Lower lobe of right lung (tissue), 2 donors: ENCODE results near the gene KIAA1614. TPM values are rescaled to one million over a fixed set of nuclear protein-coding genes. Genes with fewer than 3 reads are reported as not detected.

ENCODE experiments used
- ATAC-seq, 2 donors: fragments of 200-7000 bp; cut with Tn5 transposase; one replicate each; pipeline ENCODE4 v1.9.1; 2020 to 2022; ENCODE audit warnings: mild to moderate bottlenecking in 2 of 2, moderate library complexity in 2 of 2
- DNase-seq: peaks from one replicate; pipeline ENCODE4 v3.0.0-alpha.2; 2020
- H3K27ac ChIP-seq: fragments of 200-600 bp; one replicate; pipeline ENCODE4 v1.8.0; 2022
- H3K27me3 ChIP-seq: fragments of 200-600 bp; one replicate; pipeline ENCODE4 v1.8.0; 2022; ENCODE audit warnings: low read depth
- H3K36me3 ChIP-seq: fragments of 200-600 bp; one replicate; pipeline ENCODE4 v1.8.0; 2022; ENCODE audit warnings: mild to moderate bottlenecking
- H3K4me1 ChIP-seq: fragments of 200-600 bp; one replicate; pipeline ENCODE4 v1.8.0; 2022
- H3K4me3 ChIP-seq: fragments of 200-600 bp; one replicate; pipeline ENCODE4 v1.8.0; 2022; ENCODE audit warnings: mild to moderate bottlenecking
- H3K9me3 ChIP-seq: fragments of 200-600 bp; one replicate; pipeline ENCODE4 v1.8.0; 2022
- CTCF ChIP-seq: fragments of 200-600 bp; IDR thresholded peaks from one replicate; pipeline ENCODE4 v1.8.0; 2022; ENCODE audit warnings: antibody characterized with exemption, mild to moderate bottlenecking
- intact Hi-C: fragments of 100-400 bp; cut with DNase I; formaldehyde crosslinking; loops from one replicate; pipeline ENCODE4 v1.11.0; 2022
- total RNA-seq: library from RNA; stranded (reverse); fragmentation: NEBNext Ultra II Directional; extraction: Animal tissue kit (Norgen Biotek cat#: 25700); gene quantifications from one replicate; pipeline ENCODE4 v1.2.1, GENCODE V29; 2021
- donor health status: DM: no; HTN: yes; CAD: no; lungs with severe emphysema.

The KIAA1614 gene
- total RNA-seq, 1 donor from 2014 or later: 4.1 TPM

DNA sequence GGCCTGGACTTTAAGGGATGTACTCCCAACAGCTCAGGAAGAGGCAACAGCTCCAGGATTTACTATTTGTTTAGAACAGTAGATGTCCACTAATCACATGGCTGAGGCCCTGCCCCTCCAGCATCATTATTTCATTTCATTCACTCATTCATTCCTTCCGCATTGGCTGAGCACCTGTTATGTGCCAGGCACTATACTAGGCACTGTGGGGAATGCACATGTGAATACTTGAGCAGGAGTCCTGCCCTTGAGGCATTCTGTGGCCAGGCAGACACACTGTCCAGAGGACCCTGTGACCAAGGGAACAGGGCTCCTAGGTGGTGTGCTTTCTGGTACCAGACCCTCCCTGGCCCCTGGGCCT is 24.3 kb downstream of the KIAA1614 start:
- intact Hi-C loops: no loop called here
- Histone ChIP-seq H3K27me3 (no peaks in the 10 kb centered on the region), H3K27ac (no peak overlapping the region), H3K4me1 (no peaks in the 10 kb centered on the region), H3K36me3 (peaks cover 29% of the 10 kb centered on the region), H3K4me3 (no peak overlapping the region), H3K9me3 (no peaks in the 10 kb centered on the region)
- no peak for TF ChIP-seq CTCF
- DNase-seq (no peak), ATAC-seq (no peak)

DNA sequence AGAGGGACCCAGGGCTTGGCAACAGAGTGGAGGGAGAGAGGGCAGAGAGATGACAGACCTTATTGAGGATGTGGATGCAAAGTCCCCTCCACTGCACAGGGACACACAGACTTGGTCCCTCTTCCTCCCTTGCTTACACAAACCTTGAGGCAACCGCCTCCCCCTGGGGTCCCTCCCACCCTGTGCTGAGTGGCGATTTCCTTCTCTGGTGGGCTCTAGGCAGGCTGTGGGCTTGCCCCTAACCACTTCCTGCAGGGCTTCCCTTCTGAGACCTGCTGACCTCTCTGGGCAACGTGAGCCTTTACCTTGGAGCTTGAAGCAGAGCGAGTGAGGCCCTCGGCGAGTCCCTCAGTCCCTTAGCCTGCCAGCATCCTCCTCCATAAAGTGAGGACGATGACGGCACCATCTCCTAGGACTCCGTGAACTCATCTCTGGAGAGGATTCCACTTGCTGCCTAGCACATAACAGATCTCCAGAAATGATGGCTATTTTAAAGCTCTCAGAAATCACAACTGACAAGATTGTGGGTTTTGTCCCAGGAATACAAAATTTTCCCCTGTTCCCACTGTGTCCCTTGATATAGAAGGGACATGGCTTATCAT is 25.0 kb downstream of the KIAA1614 start:
- no peaks in the 10 kb centered on the region for H3K9me3 ChIP-seq
- TF ChIP-seq CTCF: no peak
- no peak overlapping the region for H3K27ac ChIP-seq
- ATAC-seq (no peak), DNase-seq (no peak)
- peaks cover 29% of the 10 kb centered on the region for H3K36me3 ChIP-seq
- H3K4me1 ChIP-seq: no peaks in the 10 kb centered on the region
- intact Hi-C loops: no loop called here
- H3K27me3 ChIP-seq: no peaks in the 10 kb centered on the region
- H3K4me3 ChIP-seq: no peak overlapping the region

DNA sequence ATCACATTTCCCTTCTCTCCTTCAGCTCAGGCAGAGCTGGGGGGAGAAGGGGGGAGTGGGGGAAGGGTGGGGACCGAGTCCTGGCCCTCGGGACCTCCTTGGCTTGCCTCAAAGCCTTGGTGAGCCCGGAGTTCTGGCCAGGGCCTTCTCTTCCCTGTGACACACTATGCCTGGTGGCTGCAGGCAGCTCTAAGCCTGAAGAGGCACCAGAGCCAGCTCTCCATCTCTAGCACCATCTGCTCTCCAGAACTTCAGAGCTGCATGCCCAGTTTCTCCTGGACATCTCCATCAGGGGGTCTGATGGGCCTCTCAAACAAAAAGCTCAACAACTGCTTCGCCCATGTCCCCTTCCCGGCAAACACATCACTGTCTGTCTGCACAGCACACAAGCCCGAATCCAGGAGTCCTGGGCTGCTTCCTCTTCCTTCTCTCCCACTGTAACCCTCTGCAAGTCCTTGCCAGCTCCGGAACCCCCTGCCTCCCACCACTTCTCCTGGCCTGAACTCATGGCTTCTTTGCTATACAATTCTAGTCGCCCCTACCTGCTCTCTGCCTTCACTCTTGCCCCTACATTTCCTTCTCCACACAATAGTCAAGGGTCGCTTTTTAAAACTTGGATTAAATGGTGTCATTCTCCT is 26.5 kb downstream of the KIAA1614 start:
- intact Hi-C loops: no loop called here
- H3K4me1 ChIP-seq: no peaks in the 10 kb centered on the region
- no peak overlapping the region for H3K4me3 ChIP-seq
- H3K9me3 ChIP-seq: no peaks in the 10 kb centered on the region
- DNase-seq: no peak
- no peak overlapping the region for H3K27ac ChIP-seq
- H3K27me3 ChIP-seq: no peaks in the 10 kb centered on the region
- peaks cover 30% of the 10 kb centered on the region for H3K36me3 ChIP-seq
- TF ChIP-seq CTCF: no peak
- no peak for ATAC-seq

GRCh38 chr1:180939711-180940103 is 27.0 kb downstream of the KIAA1614 start:
- no peaks in the 10 kb centered on the region for H3K27me3 ChIP-seq
- intact Hi-C loops: no loop called here
- H3K36me3 ChIP-seq: peaks cover 35% of the 10 kb centered on the region
- no peaks in the 10 kb centered on the region for H3K9me3 ChIP-seq
- H3K4me3 ChIP-seq: no peak overlapping the region
- no peak overlapping the region for H3K27ac ChIP-seq
- H3K4me1 ChIP-seq: no peaks in the 10 kb centered on the region
- TF ChIP-seq CTCF: no peak
- ATAC-seq (no peak), DNase-seq (no peak)

DNA sequence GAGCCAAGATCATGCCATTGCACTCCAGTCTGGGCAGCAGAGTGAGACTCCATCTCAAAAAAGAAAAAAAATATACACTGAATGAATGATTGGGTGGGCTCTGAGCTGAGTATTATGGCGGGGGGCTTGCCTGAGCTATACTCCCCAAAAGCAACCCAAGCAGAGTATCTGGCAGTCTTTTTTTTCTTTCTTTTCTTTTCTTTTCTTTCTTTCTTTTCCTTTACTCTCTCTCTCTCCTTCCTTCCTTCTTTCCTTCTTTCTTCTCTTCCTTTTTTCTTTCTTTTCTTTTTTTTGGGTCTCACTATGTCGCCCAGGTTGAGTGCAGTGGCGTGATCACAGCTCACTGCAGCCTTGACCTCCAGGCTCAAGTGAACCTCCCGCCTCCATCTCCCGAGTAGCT is 27.7 kb downstream of the KIAA1614 start:
- intact Hi-C loops: no loop called here
- peaks cover 35% of the 10 kb centered on the region for H3K36me3 ChIP-seq
- H3K4me3 ChIP-seq: no peak overlapping the region
- DNase-seq: no peak
- H3K4me1 ChIP-seq: no peaks in the 10 kb centered on the region
- ATAC-seq: no peak
- no peaks in the 10 kb centered on the region for H3K9me3 ChIP-seq
- no peaks in the 10 kb centered on the region for H3K27me3 ChIP-seq
- no peak for TF ChIP-seq CTCF
- no peak overlapping the region for H3K27ac ChIP-seq
